Type B pancreatic cell (in vitro differentiated cells): ENCODE measurements around the gene DHRS3. TPM values are rescaled to one million over a fixed set of nuclear protein-coding genes. Genes with fewer than 3 reads are reported as not detected.

Source experiments
- DNase-seq: peaks from one replicate; pipeline ENCODE4 v3.0.0; 2021; ENCODE audit warnings: mixed read lengths; ENCODE audit not compliant: unreplicated experiment; ENCODE audit errors: extremely low spot score
- H3K27ac Mint-ChIP-seq: 2 replicates; pipeline ENCODE4 v1.8.0; 2021; ENCODE audit warnings: mild to moderate bottlenecking, mixed read lengths
- H3K27me3 Mint-ChIP-seq: 2 replicates; pipeline ENCODE4 v1.8.0; 2021; ENCODE audit warnings: mixed read lengths
- H3K36me3 Mint-ChIP-seq: 2 replicates; pipeline ENCODE4 v1.8.0; 2021; ENCODE audit warnings: mixed read lengths
- H3K4me1 Mint-ChIP-seq: one replicate; pipeline ENCODE4 v1.8.0; 2021; ENCODE audit warnings: mixed read lengths; ENCODE audit not compliant: unreplicated experiment
- H3K4me3 Mint-ChIP-seq: 2 replicates; pipeline ENCODE4 v1.8.0; 2021; ENCODE audit warnings: mild to moderate bottlenecking, mixed read lengths
- H3K9me3 Mint-ChIP-seq: 2 replicates; pipeline ENCODE4 v1.8.0; 2021; ENCODE audit warnings: mixed read lengths
- total RNA-seq: library from RNA; stranded (reverse); gene quantifications from 2 replicates; pipeline ENCODE4 v1.2.1, GENCODE V29; 2021; ENCODE audit warnings: low replicate concordance
- TF ChIP-seq, protein P1 (sequence below): fragments of 200-600 bp; sonication (generic); conservative IDR thresholded peaks from 2 replicates; pipeline ENCODE4 v1.5.0; 2021; ENCODE audit warnings: antibody characterized with exemption, mild to moderate bottlenecking

The DHRS3 gene
- total RNA-seq, 1 donor from 2014 or later, result 143 TPM

DNA sequence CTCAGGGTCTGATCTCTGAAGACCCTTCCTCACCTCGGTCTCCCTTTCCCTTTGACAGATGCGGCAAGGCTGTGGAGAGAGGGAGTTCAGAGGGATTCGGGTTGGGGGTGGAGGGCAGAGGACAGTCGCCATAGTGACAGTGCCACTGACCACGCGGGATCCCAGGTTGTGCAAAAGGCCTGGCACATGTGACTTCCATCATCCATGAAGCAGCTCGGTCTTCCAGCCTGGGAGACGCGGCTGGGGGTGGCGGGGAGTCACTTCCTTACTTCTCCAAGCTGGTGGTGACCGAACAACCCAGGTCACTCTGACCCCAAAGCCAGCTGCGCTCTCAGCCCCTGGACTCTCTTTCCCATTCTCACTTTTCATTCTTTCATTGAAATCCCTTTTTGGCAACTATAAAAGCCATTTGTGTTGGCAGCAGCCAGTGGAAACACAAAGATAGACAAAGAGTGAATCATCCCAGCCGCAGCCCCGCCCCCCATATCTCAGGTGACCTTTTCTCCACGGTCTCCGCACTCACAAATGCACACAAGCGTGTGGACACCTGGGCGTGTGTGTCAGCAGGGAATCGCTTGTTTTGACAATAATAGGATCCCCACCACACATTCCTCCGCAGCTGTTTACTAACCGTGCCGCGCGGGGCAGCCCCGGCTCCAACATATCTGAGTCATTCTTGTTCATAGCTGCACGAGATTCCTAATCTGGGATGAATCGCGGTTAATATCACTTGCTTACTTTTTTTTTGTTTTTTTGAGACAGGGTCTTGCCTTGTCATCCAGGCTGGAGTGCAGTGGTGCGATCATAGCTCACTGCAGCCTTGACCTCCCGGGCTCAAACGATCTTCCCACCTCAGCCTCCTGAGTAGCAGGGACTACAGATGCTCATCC, 68.3 kb downstream of the DHRS3 start:
- peak overlapping the region; percentile 76 for H3K27ac Mint-ChIP-seq
- peak overlapping the region; percentile 72 for H3K4me3 Mint-ChIP-seq
- peaks cover 24% of the 10 kb centered on the region for H3K4me1 Mint-ChIP-seq

DNA sequence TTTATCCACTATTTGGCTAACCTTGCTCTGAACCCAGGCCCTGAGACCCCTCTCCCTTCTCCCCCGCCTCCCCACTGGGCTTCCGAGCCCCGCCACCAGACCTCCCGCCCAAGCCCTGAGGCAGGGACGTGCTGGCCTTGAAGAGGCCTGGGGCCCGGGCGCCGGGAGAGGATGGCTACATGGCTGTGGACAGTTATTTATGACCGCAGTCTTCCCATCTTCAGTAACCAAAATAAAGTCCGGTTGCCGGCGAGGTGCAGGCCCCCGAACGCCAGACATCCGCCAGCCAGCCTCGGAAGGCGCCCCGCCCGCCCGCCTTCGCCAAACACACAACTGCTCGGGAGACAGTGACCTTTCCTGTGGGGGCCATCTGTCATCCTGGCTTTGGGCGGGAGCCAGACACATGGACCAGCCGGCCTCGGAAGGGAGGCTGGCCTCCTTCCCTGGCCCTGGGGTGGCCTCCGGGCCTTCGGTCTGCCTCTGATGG, 69.0 kb downstream of the DHRS3 start:
- Mint-ChIP-seq H3K36me3 (no peaks in the 10 kb centered on the region), H3K9me3 (no peaks in the 10 kb centered on the region), H3K4me3 (no peak overlapping the region), H3K4me1 (peaks cover 30% of the 10 kb centered on the region), H3K27ac (peak overlapping the region; percentile 76), H3K27me3 (peaks cover 3% of the 10 kb centered on the region)
- DNase-seq, result peak; percentile 74
- TF ChIP-seq, protein P1, sequence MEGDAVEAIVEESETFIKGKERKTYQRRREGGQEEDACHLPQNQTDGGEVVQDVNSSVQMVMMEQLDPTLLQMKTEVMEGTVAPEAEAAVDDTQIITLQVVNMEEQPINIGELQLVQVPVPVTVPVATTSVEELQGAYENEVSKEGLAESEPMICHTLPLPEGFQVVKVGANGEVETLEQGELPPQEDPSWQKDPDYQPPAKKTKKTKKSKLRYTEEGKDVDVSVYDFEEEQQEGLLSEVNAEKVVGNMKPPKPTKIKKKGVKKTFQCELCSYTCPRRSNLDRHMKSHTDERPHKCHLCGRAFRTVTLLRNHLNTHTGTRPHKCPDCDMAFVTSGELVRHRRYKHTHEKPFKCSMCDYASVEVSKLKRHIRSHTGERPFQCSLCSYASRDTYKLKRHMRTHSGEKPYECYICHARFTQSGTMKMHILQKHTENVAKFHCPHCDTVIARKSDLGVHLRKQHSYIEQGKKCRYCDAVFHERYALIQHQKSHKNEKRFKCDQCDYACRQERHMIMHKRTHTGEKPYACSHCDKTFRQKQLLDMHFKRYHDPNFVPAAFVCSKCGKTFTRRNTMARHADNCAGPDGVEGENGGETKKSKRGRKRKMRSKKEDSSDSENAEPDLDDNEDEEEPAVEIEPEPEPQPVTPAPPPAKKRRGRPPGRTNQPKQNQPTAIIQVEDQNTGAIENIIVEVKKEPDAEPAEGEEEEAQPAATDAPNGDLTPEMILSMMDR, result no peak

More for the DNA sequence above, 68.3 kb downstream of the DHRS3 start:
- Mint-ChIP-seq H3K36me3 (no peaks in the 10 kb centered on the region), H3K27me3 (peaks cover 3% of the 10 kb centered on the region), H3K9me3 (no peaks in the 10 kb centered on the region)
- TF ChIP-seq, protein P1, result no peak
- DNase-seq, result no peak

DNA sequence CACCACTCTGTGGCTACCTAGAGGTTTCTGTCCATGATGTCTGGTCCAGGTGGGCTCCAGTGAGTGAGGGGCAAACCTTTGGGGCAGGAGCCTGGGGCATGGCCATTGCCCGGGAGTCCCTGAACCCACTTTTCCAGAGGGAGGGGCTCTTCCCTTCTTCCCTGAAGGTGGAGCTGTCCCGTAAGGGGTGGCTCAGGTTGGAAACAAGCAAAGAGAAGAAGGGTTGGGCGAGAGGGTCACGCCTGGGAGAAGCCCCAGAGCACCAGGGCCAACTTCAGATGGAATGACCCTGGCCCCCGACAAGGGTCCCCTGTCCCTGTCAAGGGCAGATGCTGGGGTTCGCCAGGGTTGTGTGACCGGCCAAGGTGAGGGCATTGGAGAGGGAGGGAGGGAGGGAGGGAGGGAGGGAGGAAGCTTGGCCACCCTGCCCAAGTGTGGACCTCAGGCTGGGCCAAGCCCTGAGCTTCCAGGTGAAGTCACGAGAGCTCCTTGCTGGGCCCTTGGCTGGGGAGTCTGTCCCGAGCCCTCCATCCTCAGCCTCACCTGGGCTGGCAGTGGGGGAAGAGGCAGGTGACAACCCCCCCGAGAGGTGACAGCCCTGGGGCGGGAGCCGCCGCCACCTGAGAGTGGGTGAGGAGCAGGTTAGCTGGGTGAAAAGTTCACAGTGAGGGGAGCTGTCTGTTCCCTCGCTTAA, 69.6 kb downstream of the DHRS3 start:
- Mint-ChIP-seq H3K27me3 (peaks cover 3% of the 10 kb centered on the region), H3K27ac (no peak overlapping the region), H3K4me1 (peaks cover 34% of the 10 kb centered on the region), H3K36me3 (no peaks in the 10 kb centered on the region), H3K4me3 (no peak overlapping the region), H3K9me3 (no peaks in the 10 kb centered on the region)
- DNase-seq, result no peak
- TF ChIP-seq, protein P1, result no peak

DNA sequence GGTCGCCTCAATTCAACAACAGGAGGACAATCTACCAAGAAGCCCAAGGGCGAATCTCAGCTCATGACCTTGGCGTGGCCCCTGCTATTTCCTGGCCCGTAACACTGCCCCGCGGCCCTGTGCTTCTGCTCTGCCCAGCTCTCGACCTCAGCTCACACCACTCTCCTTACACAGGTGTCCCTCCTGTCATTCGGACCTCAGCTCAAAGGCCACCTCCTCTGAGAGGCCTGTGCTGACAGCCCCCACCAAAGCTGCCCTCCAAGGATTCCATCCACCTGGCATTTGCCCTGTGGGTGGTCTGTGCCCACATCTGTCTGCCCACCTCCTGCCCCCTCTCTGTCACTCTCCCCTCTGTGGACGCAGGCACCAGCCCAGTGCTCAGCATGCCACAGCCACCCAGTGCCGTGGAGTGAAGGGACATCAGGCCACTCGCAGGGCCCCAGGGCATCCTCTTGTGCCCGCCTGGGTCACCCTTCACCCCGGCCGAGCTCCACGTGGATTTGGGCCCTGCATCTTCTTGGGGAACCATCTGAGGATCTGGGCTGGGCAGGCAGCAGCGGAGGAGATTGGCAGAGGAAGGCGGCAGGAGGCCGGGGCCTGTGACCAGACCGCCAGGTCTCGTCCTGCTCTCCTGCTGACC, 70.3 kb downstream of the DHRS3 start:
- Mint-ChIP-seq H3K4me1 (peaks cover 33% of the 10 kb centered on the region), H3K36me3 (no peaks in the 10 kb centered on the region), H3K27me3 (peaks cover 3% of the 10 kb centered on the region), H3K4me3 (no peak overlapping the region), H3K27ac (peak overlapping the region; percentile 23), H3K9me3 (no peaks in the 10 kb centered on the region)
- TF ChIP-seq, protein P1, result no peak
- DNase-seq, result no peak

DNA sequence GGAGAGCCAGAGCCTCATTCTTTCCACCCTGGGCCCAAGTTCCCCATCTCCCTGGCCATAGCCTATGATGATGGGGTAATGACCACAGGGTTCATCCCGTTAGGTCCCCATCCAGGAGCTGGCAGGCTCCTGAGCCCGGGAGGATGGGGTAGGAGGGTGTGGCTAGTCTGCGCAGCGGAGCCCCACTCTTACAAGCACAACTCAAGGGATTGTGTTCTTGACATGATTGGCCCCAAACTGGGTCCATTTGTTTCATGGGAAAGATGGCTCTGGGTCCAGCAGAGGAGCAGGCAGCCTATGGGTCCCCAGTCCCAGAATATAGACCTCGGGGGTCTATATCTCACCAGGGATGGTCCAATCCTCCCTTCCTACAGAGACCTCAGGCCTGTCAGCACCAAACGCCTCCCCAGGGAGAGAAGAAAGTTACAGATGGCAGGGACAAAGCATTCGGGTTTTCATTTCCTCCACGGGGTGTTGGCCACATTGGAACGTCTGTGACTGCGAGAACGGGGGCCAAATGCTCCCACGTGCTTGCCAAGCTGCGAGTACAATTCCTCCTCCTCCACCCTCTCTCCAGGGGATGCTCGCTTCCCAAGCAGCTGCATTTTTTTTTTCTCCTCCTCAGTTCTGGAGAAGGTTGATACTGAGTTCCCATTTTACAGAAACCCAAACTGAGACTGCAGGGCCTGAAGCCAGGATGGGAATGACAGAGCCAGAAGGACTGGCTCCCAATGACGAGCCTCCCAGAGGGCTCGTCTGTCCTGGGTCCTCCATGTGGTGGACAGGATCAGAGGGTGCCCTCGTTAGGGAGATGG, 71.0 kb downstream of the DHRS3 start:
- H3K4me1 Mint-ChIP-seq, result peaks cover 37% of the 10 kb centered on the region
- no peaks in the 10 kb centered on the region for H3K9me3 Mint-ChIP-seq
- DNase-seq, result no peak
- TF ChIP-seq, protein P1, result no peak
- no peak overlapping the region for H3K4me3 Mint-ChIP-seq
- peaks cover 3% of the 10 kb centered on the region for H3K27me3 Mint-ChIP-seq
- H3K27ac Mint-ChIP-seq, result peak overlapping the region; percentile 23
- no peaks in the 10 kb centered on the region for H3K36me3 Mint-ChIP-seq
